HEK293 (cell line): ENCODE results near the gene LPXN.

Source experiments
- CTCF ChIP-seq: fragments of 450-650 bp; formaldehyde crosslinking; IDR thresholded peaks from 2 replicates; pipeline ENCODE4 v1.5.1; 2016; ENCODE audit warnings: missing biosample characterization, missing genetic modification characterization
- HOXA7 ChIP-seq: sonication (generic); formaldehyde crosslinking; IDR thresholded peaks from 2 replicates; pipeline ENCODE4 v1.8.1; 2022; ENCODE audit warnings: missing genetic modification reagents, borderline replicate concordance
- MEIS1 ChIP-seq: sonication (generic); formaldehyde crosslinking; IDR thresholded peaks from 2 replicates; pipeline ENCODE4 v1.8.1; 2022; ENCODE audit warnings: missing genetic modification reagents, mild to moderate bottlenecking, borderline replicate concordance
- ZNF174 ChIP-seq: fragments of 450-650 bp; formaldehyde crosslinking; IDR thresholded peaks from 2 replicates; pipeline ENCODE4 v1.5.0; 2017; ENCODE audit warnings: missing biosample characterization, mild to moderate bottlenecking, missing genetic modification characterization
- ZNF23 ChIP-seq: fragments of 450-650 bp; formaldehyde crosslinking; IDR thresholded peaks from 2 replicates; pipeline ENCODE4 v1.5.1; 2016; ENCODE audit warnings: missing biosample characterization, missing genetic modification characterization, borderline replicate concordance
- ZNF26 ChIP-seq: fragments of 450-650 bp; formaldehyde crosslinking; IDR thresholded peaks from 2 replicates; pipeline ENCODE4 v1.5.1; 2016; ENCODE audit warnings: missing biosample characterization, missing genetic modification characterization
- ZNF274 ChIP-seq, 2 experiments: fragments of 200-500 bp in 1 of 2; fragments of 450-650 bp in 1 of 2; sonication (Bioruptor generic) in 1 of 2; formaldehyde crosslinking in 1 of 2; IDR thresholded peaks; 2 replicates each; pipeline versions ENCODE4 v1.5.1 to v1.6.1; 2014 to 2016; ENCODE audit warnings: borderline replicate concordance in 1 of 2, inconsistent platforms in 1 of 2, low read length in 1 of 2, missing biosample characterization in 1 of 2, missing genetic modification characterization in 1 of 2
- ZNF423 ChIP-seq: fragments of 450-650 bp; formaldehyde crosslinking; IDR thresholded peaks from 2 replicates; pipeline ENCODE4 v1.5.1; 2016; ENCODE audit warnings: missing biosample characterization, missing genetic modification characterization
- ZNF558 ChIP-seq: fragments of 450-650 bp; formaldehyde crosslinking; IDR thresholded peaks from 2 replicates; pipeline ENCODE4 v1.5.1; 2016; ENCODE audit warnings: missing biosample characterization, missing genetic modification characterization
- ZSCAN23 ChIP-seq: fragments of 450-650 bp; formaldehyde crosslinking; IDR thresholded peaks from 2 replicates; pipeline ENCODE4 v1.5.1; 2016; ENCODE audit warnings: missing biosample characterization, missing genetic modification characterization
- ZSCAN30 ChIP-seq: fragments of 450-650 bp; IDR thresholded peaks from 2 replicates; pipeline ENCODE4 v1.5.1; 2018; ENCODE audit warnings: missing biosample characterization, mild to moderate bottlenecking, missing genetic modification characterization, moderate library complexity
- TF ChIP-seq, protein P1 (sequence below): fragments of 450-650 bp; formaldehyde crosslinking; IDR thresholded peaks from 2 replicates; pipeline ENCODE4 v1.5.1; 2016; ENCODE audit warnings: missing biosample characterization, missing genetic modification characterization

DNA sequence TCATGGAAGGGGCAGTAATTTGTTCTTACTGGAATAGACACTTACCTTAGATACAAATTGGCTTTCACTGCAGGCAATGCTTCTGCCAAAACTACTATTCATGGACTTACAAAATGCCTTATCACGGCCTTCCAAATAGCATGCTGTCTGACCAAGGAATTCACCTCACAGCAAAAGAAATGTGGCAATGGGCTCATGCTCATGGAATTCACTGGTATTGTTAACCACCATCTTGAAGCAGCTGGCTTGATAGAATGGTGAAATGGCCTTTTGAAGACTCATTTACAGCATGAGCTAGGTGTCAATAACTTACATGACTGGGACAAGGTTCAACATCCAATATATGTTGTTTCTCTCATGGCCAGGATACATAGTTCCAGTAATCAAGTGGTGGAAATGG, 89.7 kb downstream of the LPXN start:
- TF ChIP-seq ZNF558 (tag by site-specific recombination) (no peak), CTCF (no peak), HOXA7 (CRISPR knock-in tag) (no peak), ZSCAN30 (tag by site-specific recombination) (no peak), ZNF23 (tag by site-specific recombination) (no peak), ZNF274 (IDR thresholded peaks at IDR 0.05; ENCODE audit: low read length) (no peak), ZNF274 (tag by site-specific recombination; IDR thresholded peaks at IDR 0.05; ENCODE audit: borderline replicate concordance) (no peak), ZNF26 (tag by site-specific recombination) (no peak), ZNF423 (tag by site-specific recombination) (no peak), ZNF174 (tag by site-specific recombination) (no peak), ZSCAN23 (no peak), MEIS1 (no peak)
- TF ChIP-seq, protein P1, sequence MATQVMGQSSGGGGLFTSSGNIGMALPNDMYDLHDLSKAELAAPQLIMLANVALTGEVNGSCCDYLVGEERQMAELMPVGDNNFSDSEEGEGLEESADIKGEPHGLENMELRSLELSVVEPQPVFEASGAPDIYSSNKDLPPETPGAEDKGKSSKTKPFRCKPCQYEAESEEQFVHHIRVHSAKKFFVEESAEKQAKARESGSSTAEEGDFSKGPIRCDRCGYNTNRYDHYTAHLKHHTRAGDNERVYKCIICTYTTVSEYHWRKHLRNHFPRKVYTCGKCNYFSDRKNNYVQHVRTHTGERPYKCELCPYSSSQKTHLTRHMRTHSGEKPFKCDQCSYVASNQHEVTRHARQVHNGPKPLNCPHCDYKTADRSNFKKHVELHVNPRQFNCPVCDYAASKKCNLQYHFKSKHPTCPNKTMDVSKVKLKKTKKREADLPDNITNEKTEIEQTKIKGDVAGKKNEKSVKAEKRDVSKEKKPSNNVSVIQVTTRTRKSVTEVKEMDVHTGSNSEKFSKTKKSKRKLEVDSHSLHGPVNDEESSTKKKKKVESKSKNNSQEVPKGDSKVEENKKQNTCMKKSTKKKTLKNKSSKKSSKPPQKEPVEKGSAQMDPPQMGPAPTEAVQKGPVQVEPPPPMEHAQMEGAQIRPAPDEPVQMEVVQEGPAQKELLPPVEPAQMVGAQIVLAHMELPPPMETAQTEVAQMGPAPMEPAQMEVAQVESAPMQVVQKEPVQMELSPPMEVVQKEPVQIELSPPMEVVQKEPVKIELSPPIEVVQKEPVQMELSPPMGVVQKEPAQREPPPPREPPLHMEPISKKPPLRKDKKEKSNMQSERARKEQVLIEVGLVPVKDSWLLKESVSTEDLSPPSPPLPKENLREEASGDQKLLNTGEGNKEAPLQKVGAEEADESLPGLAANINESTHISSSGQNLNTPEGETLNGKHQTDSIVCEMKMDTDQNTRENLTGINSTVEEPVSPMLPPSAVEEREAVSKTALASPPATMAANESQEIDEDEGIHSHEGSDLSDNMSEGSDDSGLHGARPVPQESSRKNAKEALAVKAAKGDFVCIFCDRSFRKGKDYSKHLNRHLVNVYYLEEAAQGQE (tag by site-specific recombination), result no peak
